ENCODE results near the gene RBM20. TPM values are rescaled to one million over a fixed set of nuclear protein-coding genes. Genes with fewer than 3 reads are reported as not detected.
A peak's percentile ranks its signal among the peaks of the same experiment; 100 is the strongest.
"Not testable (repeated sequence)": the region's sequence is repeated elsewhere in the genome, so short reads cannot be mapped to it uniquely, and the experiment has no call there.

The RBM20 gene
- total RNA-seq, 1 donor from 2014 or later: 0.05 TPM

GRCh38 chr10:110758898-110759297 is 114.8 kb downstream of the RBM20 start:
- peaks cover 7% of the 10 kb centered on the region for H3K9me3 Mint-ChIP-seq
- no peaks in the 10 kb centered on the region for H3K27me3 Mint-ChIP-seq
- H3K4me1 Mint-ChIP-seq: peaks cover 10% of the 10 kb centered on the region
- DNase-seq: no peak
- H3K27ac Mint-ChIP-seq: no peak overlapping the region
- H3K36me3 Mint-ChIP-seq (ENCODE audit: low read depth): no peaks in the 10 kb centered on the region
- intact Hi-C loops (cut with micrococcal nuclease): no loop called here
- no peak overlapping the region for H3K4me3 Mint-ChIP-seq

- intact Hi-C loops (cut with micrococcal nuclease): no loop called here
- no peak overlapping the region for H3K27ac Mint-ChIP-seq
- no peaks in the 10 kb centered on the region for H3K36me3 Mint-ChIP-seq (ENCODE audit: low read depth)
- H3K9me3 Mint-ChIP-seq: peaks cover 3% of the 10 kb centered on the region
- no peak for DNase-seq
- peaks cover 7% of the 10 kb centered on the region for H3K4me1 Mint-ChIP-seq
- no peak overlapping the region for H3K4me3 Mint-ChIP-seq
- no peaks in the 10 kb centered on the region for H3K27me3 Mint-ChIP-seq
Observed at GRCh38 chr10:110759523-110759922, 115.4 kb downstream of the RBM20 start.

GRCh38 chr10:110762109-110762848 is 118.1 kb downstream of the RBM20 start:
- H3K4me1 Mint-ChIP-seq: peaks cover 3% of the 10 kb centered on the region
- H3K27ac Mint-ChIP-seq: no peak overlapping the region
- no peak for DNase-seq
- no peak overlapping the region for H3K4me3 Mint-ChIP-seq
- H3K9me3 Mint-ChIP-seq: no peaks in the 10 kb centered on the region
- no peaks in the 10 kb centered on the region for H3K27me3 Mint-ChIP-seq
- intact Hi-C loops (cut with micrococcal nuclease): no loop called here
- no peaks in the 10 kb centered on the region for H3K36me3 Mint-ChIP-seq (ENCODE audit: low read depth)

- Mint-ChIP-seq H3K27me3 (no peaks in the 10 kb centered on the region), H3K4me1 (peaks cover 3% of the 10 kb centered on the region), H3K4me3 (no peak overlapping the region), H3K36me3 (ENCODE audit: low read depth) (no peaks in the 10 kb centered on the region), H3K27ac (no peak overlapping the region), H3K9me3 (no peaks in the 10 kb centered on the region)
- DNase-seq: no peak
- intact Hi-C loops (cut with micrococcal nuclease): no loop called here
Observed at GRCh38 chr10:110762849-110763211, 118.7 kb downstream of the RBM20 start.

- peaks cover 3% of the 10 kb centered on the region for H3K4me1 Mint-ChIP-seq
- no peaks in the 10 kb centered on the region for H3K27me3 Mint-ChIP-seq
- H3K4me3 Mint-ChIP-seq: no peak overlapping the region
- intact Hi-C loops (cut with micrococcal nuclease): no loop called here
- no peak overlapping the region for H3K27ac Mint-ChIP-seq
- DNase-seq: no peak
- H3K36me3 Mint-ChIP-seq (ENCODE audit: low read depth): no peaks in the 10 kb centered on the region
- no peaks in the 10 kb centered on the region for H3K9me3 Mint-ChIP-seq
Observed at GRCh38 chr10:110764378-110764777, 120.2 kb downstream of the RBM20 start.

- Mint-ChIP-seq H3K27ac (no peak overlapping the region), H3K36me3 (ENCODE audit: low read depth) (no peaks in the 10 kb centered on the region), H3K9me3 (no peaks in the 10 kb centered on the region), H3K4me3 (no peak overlapping the region), H3K27me3 (no peaks in the 10 kb centered on the region), H3K4me1 (peaks cover 3% of the 10 kb centered on the region)
- intact Hi-C loops (cut with micrococcal nuclease): no loop called here
- no peak for DNase-seq
Observed at GRCh38 chr10:110764793-110765512, 120.8 kb downstream of the RBM20 start.

GRCh38 chr10:110765513-110766319 is 121.6 kb downstream of the RBM20 start:
- intact Hi-C loops (cut with micrococcal nuclease): no loop called here
- Mint-ChIP-seq H3K27me3 (peaks cover 3% of the 10 kb centered on the region), H3K27ac (no peak overlapping the region), H3K4me3 (no peak overlapping the region), H3K4me1 (peaks cover 7% of the 10 kb centered on the region), H3K9me3 (no peaks in the 10 kb centered on the region), H3K36me3 (ENCODE audit: low read depth) (no peaks in the 10 kb centered on the region)
- no peak for DNase-seq

- DNase-seq; H3K4me3 Mint-ChIP-seq; H3K36me3 Mint-ChIP-seq (ENCODE audit: low read depth); H3K27me3 Mint-ChIP-seq; H3K27ac Mint-ChIP-seq; H3K9me3 Mint-ChIP-seq; intact Hi-C loops (cut with micrococcal nuclease): not testable (repeated sequence)
- H3K4me1 Mint-ChIP-seq: peaks cover 11% of the 10 kb centered on the region
Observed at GRCh38 chr10:110767601-110768000, 123.5 kb downstream of the RBM20 start.

GRCh38 chr10:110770243-110770642 is 126.1 kb downstream of the RBM20 start:
- Mint-ChIP-seq H3K4me1 (peaks cover 31% of the 10 kb centered on the region), H3K9me3 (peaks cover 7% of the 10 kb centered on the region), H3K36me3 (ENCODE audit: low read depth) (no peaks in the 10 kb centered on the region), H3K27ac (no peak overlapping the region), H3K27me3 (peaks cover 3% of the 10 kb centered on the region), H3K4me3 (no peak overlapping the region)
- no peak for DNase-seq
- intact Hi-C loops (cut with micrococcal nuclease): no loop called here

- peak overlapping the region; percentile 0 for H3K27ac Mint-ChIP-seq
- intact Hi-C loops (cut with micrococcal nuclease): no loop called here
Observed at GRCh38 chr10:110771486-110771885, 127.3 kb downstream of the RBM20 start.

GRCh38 chr10:110771991-110772390 is 127.9 kb downstream of the RBM20 start:
- Mint-ChIP-seq H3K36me3 (ENCODE audit: low read depth) (no peaks in the 10 kb centered on the region), H3K27me3 (peaks cover 3% of the 10 kb centered on the region), H3K27ac (no peak overlapping the region), H3K9me3 (peaks cover 11% of the 10 kb centered on the region), H3K4me1 (peaks cover 35% of the 10 kb centered on the region), H3K4me3 (no peak overlapping the region)
- intact Hi-C loops (cut with micrococcal nuclease): no loop called here
- no peak for DNase-seq

More at GRCh38 chr10:110771486-110771885, 127.3 kb downstream of the RBM20 start:
- Mint-ChIP-seq H3K4me1 (peaks cover 33% of the 10 kb centered on the region), H3K4me3 (no peak overlapping the region), H3K9me3 (peaks cover 11% of the 10 kb centered on the region), H3K27me3 (peaks cover 3% of the 10 kb centered on the region), H3K36me3 (ENCODE audit: low read depth) (no peaks in the 10 kb centered on the region)
- no peak for DNase-seq

GRCh38 chr10:110772454-110773025 is 128.4 kb downstream of the RBM20 start:
- Mint-ChIP-seq H3K4me1 (peaks cover 36% of the 10 kb centered on the region), H3K27me3 (peaks cover 3% of the 10 kb centered on the region), H3K27ac (no peak overlapping the region), H3K9me3 (peaks cover 11% of the 10 kb centered on the region), H3K36me3 (ENCODE audit: low read depth) (no peaks in the 10 kb centered on the region), H3K4me3 (no peak overlapping the region)
- DNase-seq: no peak
- intact Hi-C loops (cut with micrococcal nuclease): no loop called here

- Mint-ChIP-seq H3K4me1 (peaks cover 45% of the 10 kb centered on the region), H3K27ac (peak overlapping the region; percentile 93), H3K9me3 (peaks cover 11% of the 10 kb centered on the region), H3K36me3 (ENCODE audit: low read depth) (no peaks in the 10 kb centered on the region), H3K4me3 (peak overlapping the region; percentile 3), H3K27me3 (peaks cover 3% of the 10 kb centered on the region)
- no peak for DNase-seq
- intact Hi-C loops (cut with micrococcal nuclease): loop anchor here (1.0 to 2.0 kb wide), 12 partner anchors 10 to 417 kb away; partner anchors contain the start of genes BBIP1 and SHOC2
Observed at GRCh38 chr10:110773693-110774068, 129.5 kb downstream of the RBM20 start.

All from activated CD4-positive, alpha-beta T cell treated with anti-CD3 and anti-CD28 coated beads, Interleukin-2, amount 10 ng/mL, durations not matched to agents 24 days and 14 days (primary cell).